HEK293 (cell line): Measurements from ENCODE around the gene CLDN3.

Source experiments
- CTCF ChIP-seq: fragments of 450-650 bp; formaldehyde crosslinking; IDR thresholded peaks from 2 replicates; pipeline ENCODE4 v1.5.1; 2016; ENCODE audit warnings: missing biosample characterization, missing genetic modification characterization
- PRDM2 ChIP-seq: fragments of 450-650 bp; formaldehyde crosslinking; IDR thresholded peaks from 2 replicates; pipeline ENCODE4 v1.5.1; 2016; ENCODE audit warnings: missing biosample characterization, missing genetic modification characterization, borderline replicate concordance
- WT1 ChIP-seq: fragments of 450-650 bp; formaldehyde crosslinking; IDR thresholded peaks from 2 replicates; pipeline ENCODE4 v1.5.1; 2016; ENCODE audit warnings: missing biosample characterization, missing genetic modification characterization
- ZNF10 ChIP-seq: fragments of 450-650 bp; formaldehyde crosslinking; IDR thresholded peaks from 2 replicates; pipeline ENCODE4 v1.5.1; 2017; ENCODE audit warnings: missing biosample characterization, missing genetic modification characterization
- ZNF133 ChIP-seq: fragments of 450-650 bp; formaldehyde crosslinking; IDR thresholded peaks from 2 replicates; pipeline ENCODE4 v1.5.1; 2016; ENCODE audit warnings: missing biosample characterization, missing genetic modification characterization
- ZNF18 ChIP-seq: fragments of 450-650 bp; formaldehyde crosslinking; IDR thresholded peaks from 2 replicates; pipeline ENCODE4 v1.5.1; 2016; ENCODE audit warnings: missing biosample characterization, missing genetic modification characterization
- ZNF24 ChIP-seq: fragments of 450-650 bp; formaldehyde crosslinking; IDR thresholded peaks from 2 replicates; pipeline ENCODE4 v1.5.1; 2016; ENCODE audit warnings: missing biosample characterization, missing genetic modification characterization
- ZNF274 ChIP-seq, 2 experiments: fragments of 200-500 bp in 1 of 2; fragments of 450-650 bp in 1 of 2; sonication (Bioruptor generic) in 1 of 2; formaldehyde crosslinking in 1 of 2; IDR thresholded peaks; 2 replicates each; pipeline versions ENCODE4 v1.5.1 to v1.6.1; 2014 to 2016; ENCODE audit warnings: borderline replicate concordance in 1 of 2, inconsistent platforms in 1 of 2, low read length in 1 of 2, missing biosample characterization in 1 of 2, missing genetic modification characterization in 1 of 2
- ZNF501 ChIP-seq: fragments of 450-650 bp; formaldehyde crosslinking; IDR thresholded peaks from 2 replicates; pipeline ENCODE4 v1.5.1; 2016; ENCODE audit warnings: missing biosample characterization, missing genetic modification characterization
- ZNF548 ChIP-seq: fragments of 450-650 bp; formaldehyde crosslinking; IDR thresholded peaks from 2 replicates; pipeline ENCODE4 v1.5.1; 2016; ENCODE audit warnings: missing biosample characterization, missing genetic modification characterization
- ZNF558 ChIP-seq: fragments of 450-650 bp; formaldehyde crosslinking; IDR thresholded peaks from 2 replicates; pipeline ENCODE4 v1.5.1; 2016; ENCODE audit warnings: missing biosample characterization, missing genetic modification characterization
- ZNF624 ChIP-seq: fragments of 450-650 bp; formaldehyde crosslinking; IDR thresholded peaks from 2 replicates; pipeline ENCODE4 v1.5.1; 2017; ENCODE audit warnings: missing biosample characterization, missing genetic modification characterization
- ZXDB ChIP-seq: fragments of 450-650 bp; formaldehyde crosslinking; IDR thresholded peaks from 2 replicates; pipeline ENCODE4 v1.5.1; 2016; ENCODE audit warnings: missing biosample characterization, missing genetic modification characterization

- no peak for TF ChIP-seq ZNF624 (tag by site-specific recombination)
- no peak for TF ChIP-seq PRDM2 (tag by site-specific recombination)
- TF ChIP-seq CTCF (tag by site-specific recombination) = no peak
- no peak for TF ChIP-seq ZNF548 (tag by site-specific recombination)
- TF ChIP-seq ZNF10 (tag by site-specific recombination) = no peak
- no peak for TF ChIP-seq ZNF133 (tag by site-specific recombination)
- no peak for TF ChIP-seq ZNF18 (tag by site-specific recombination)
- TF ChIP-seq ZXDB (tag by site-specific recombination) = no peak
- no peak for TF ChIP-seq ZNF501
- no peak for TF ChIP-seq ZNF274 (IDR thresholded peaks at IDR 0.05; ENCODE audit: low read length)
- no peak for TF ChIP-seq ZNF274 (tag by site-specific recombination; IDR thresholded peaks at IDR 0.05; ENCODE audit: borderline replicate concordance)
- no peak for TF ChIP-seq WT1 (tag by site-specific recombination)
- TF ChIP-seq ZNF558 (tag by site-specific recombination) = no peak
- no peak for TF ChIP-seq ZNF24 (tag by site-specific recombination)
Observed at GRCh38 chr7:73746378-73746777, 23.7 kb downstream of the CLDN3 start.
